GM12878 (cell line): ENCODE data around the gene SETD5. TPM values are rescaled to one million over a fixed set of nuclear protein-coding genes. Genes with fewer than 3 reads are reported as not detected.

Experiments used
- ATAC-seq: fragments of 200-7000 bp; cut with Tn5 transposase; 3 replicates; pipeline ENCODE4 v1.9.1; 2020; ENCODE audit warnings: mild to moderate bottlenecking, moderate library complexity
- BruUV-seq: library from RNA; stranded (reverse); fragments of 400-500 nt; replicated peaks from 2 replicates; lab custom pipeline; 2021; lab: Mats Ljungman, UMichigan
- CTCF ChIA-PET: fragments of 300-600 bp; sonication (Branson Sonifier 250); formaldehyde crosslinking; extraction: SDS; loops from one replicate; lab custom pipeline; 2021; ENCODE audit warnings: inconsistent platforms; lab: Yijun Ruan, JAX
- POLR2A ChIA-PET: fragments of 350-600 bp; formaldehyde crosslinking; extraction: SDS; loops from one replicate; lab custom pipeline; 2021; ENCODE audit warnings: inconsistent platforms; lab: Charles Lee
- RAD21 ChIA-PET: fragments of 300-600 bp; sonication (Branson Sonifier 250); formaldehyde crosslinking; loops from one replicate; lab custom pipeline; 2023; ENCODE audit warnings: antibody characterized with exemption; ENCODE audit not compliant: unreplicated experiment; lab: Charles Lee
- SMC1A ChIA-PET: fragments of 300-600 bp; sonication (Branson Sonifier 250); formaldehyde crosslinking; loops from one replicate; lab custom pipeline; 2023; ENCODE audit not compliant: unreplicated experiment, uncharacterized antibody; lab: Charles Lee
- DNase-seq: peaks from one replicate; pipeline ENCODE4 v3.0.0-alpha.2; 2011; ENCODE audit warnings: low read depth, low spot score
- FAIRE-seq: peaks from 3 replicates; lab custom pipeline; 2011; peaks lifted over from hg19 to GRCh38; lab: Jason Lieb, UNC
- H2AFZ ChIP-seq: 2 replicates; pipeline ENCODE4 v1.6.0; 2011; ENCODE audit warnings: low read depth, low read length, control low read depth; ENCODE audit not compliant: control insufficient read depth
- H3K27ac ChIP-seq: 2 replicates; pipeline ENCODE4 v1.5.1; 2011; ENCODE audit warnings: control low read depth; ENCODE audit not compliant: control insufficient read depth, insufficient read depth
- H3K27me3 ChIP-seq, 2 experiments: replicated peaks in 1 of 2; 2 replicates each; pipeline versions ENCODE4 v1.6.0 to v1.6.1; 2011; ENCODE audit warnings: low read length in 1 of 2; ENCODE audit not compliant: control insufficient read depth in 2 of 2, insufficient read depth in 2 of 2
- H3K36me3 ChIP-seq, 2 experiments: 2 replicates each; pipeline ENCODE4 v1.5.1; 2011; ENCODE audit warnings: low read length in 1 of 2; ENCODE audit not compliant: control insufficient read depth in 2 of 2, insufficient read depth in 2 of 2
- H3K4me1 ChIP-seq: 2 replicates; pipeline ENCODE4 v1.6.1; 2011; ENCODE audit warnings: mild to moderate bottlenecking, low read length, moderate library complexity, mixed read lengths; ENCODE audit not compliant: control insufficient read depth, insufficient read depth
- H3K4me2 ChIP-seq: 2 replicates; pipeline ENCODE4 v1.6.0; 2011; ENCODE audit warnings: control low read depth; ENCODE audit not compliant: control insufficient read depth, insufficient read depth
- H3K4me3 ChIP-seq: fragments of 200-600 bp; sonication (generic); 2 replicates; pipeline ENCODE4 v1.5.1; 2016
- H3K79me2 ChIP-seq: 2 replicates; pipeline ENCODE4 v1.6.0; 2011; ENCODE audit warnings: low read length; ENCODE audit not compliant: control insufficient read depth, insufficient read depth
- H3K9ac ChIP-seq: 2 replicates; pipeline ENCODE4 v1.8.0; 2011; ENCODE audit warnings: low read length, control low read depth, mixed read lengths; ENCODE audit not compliant: control insufficient read depth, insufficient read depth
- H3K9me3 ChIP-seq: replicated peaks from 3 replicates; pipeline ENCODE4 v1.5.1; 2011; ENCODE audit warnings: mild to moderate bottlenecking, low read length; ENCODE audit not compliant: control insufficient read depth, insufficient read depth
- H4K20me1 ChIP-seq: 2 replicates; pipeline ENCODE4 v1.6.0; 2011; ENCODE audit not compliant: control insufficient read depth, insufficient read depth
- IRF5 ChIP-seq: fragments of 450-650 bp; IDR thresholded peaks from 2 replicates; pipeline ENCODE4 v1.6.1; 2017; ENCODE audit warnings: borderline replicate concordance
- NR2C1 ChIP-seq: fragments of 450-650 bp; IDR thresholded peaks from 2 replicates; pipeline ENCODE4 v1.6.1; 2017; ENCODE audit warnings: antibody characterized with exemption, mild to moderate bottlenecking, moderate library complexity
- NRF1 ChIP-seq: conservative IDR thresholded peaks from 2 replicates; pipeline ENCODE4 v1.6.1; 2011; ENCODE audit warnings: mild to moderate bottlenecking, low read depth, low read length, improper control_type of control experiment
- POLR2A ChIP-seq: IDR thresholded peaks from 2 replicates; pipeline ENCODE4 v1.6.1; 2011; ENCODE audit warnings: low read depth, mild to moderate bottlenecking, low read length
- POU2F2 ChIP-seq: IDR thresholded peaks from 3 replicates; pipeline ENCODE4 v1.6.1; 2011; ENCODE audit warnings: low read depth, mild to moderate bottlenecking, low read length, borderline replicate concordance
- SRF ChIP-seq, 2 experiments: IDR thresholded peaks; 2 replicates each; pipeline ENCODE4 v1.6.1; 2011; ENCODE audit warnings: low read depth in 2 of 2, low read length in 2 of 2, mild to moderate bottlenecking in 1 of 2, moderate library complexity in 1 of 2
- WGBS: methylation state at CpG from one replicate; pipeline ENCODE4 v1.1.6; 2016; ENCODE audit warnings: low lambda C conversion rate; ENCODE audit not compliant: insufficient replicate concordance, insufficient coverage; ENCODE audit errors: missing lambda C conversion rate; 5-methylcytosine and 5-hydroxymethylcytosine counted together
- in situ Hi-C: fragments of 300-500 bp; cut with MboI; formaldehyde crosslinking; loops from 9 replicates; pipeline ENCODE4 v1.14.3; 2018; ENCODE audit warnings: mixed read lengths
- intact Hi-C: fragments of 100-400 bp; cut with micrococcal nuclease; formaldehyde crosslinking; loops from one replicate; pipeline ENCODE4 v1.14.2; 2022; ENCODE audit not compliant: unreplicated experiment
- polyA plus RNA-seq, 11 experiments: library from polyadenylated mRNA; depleted of rRNA in 4 of 11; unstranded in 6 of 11; stranded (reverse) in 5 of 11; fragments of >200 nt; fragmentation: Nextera tagmentation in 4 of 11; fragmentation: Illumina TruSeq in 1 of 11; extraction: Ambion mirVana in 4 of 11; extraction: Trizol in 1 of 11; gene quantifications; 1 replicate in 1 of 11; 2 replicates in 10 of 11; pipeline versions ENCODE4 v1.2.1 to v1.2.3, GENCODE V29; 2011 to 2016; ENCODE audit warnings: inconsistent platforms in 2 of 11, missing spikeins in 2 of 11, low read depth in 1 of 11
- total RNA-seq, 4 experiments: library from RNA; depleted of rRNA in 3 of 4; stranded (reverse); fragments of >200 nt in 3 of 4; fragmentation: Illumina TruSeq in 1 of 4; extraction: Trizol in 1 of 4; gene quantifications; 2 replicates each; pipeline versions ENCODE4 v1.2.1 to v1.2.3, GENCODE V29; 2013 to 2021

The SETD5 gene
- total and polyA plus RNA-seq, 10 of the 15 experiments (the other 5 are each of a cell fraction or from before 2014, with no cell fraction given) = 8.2 to 94.0 (median 55.4) TPM

- Histone ChIP-seq H3K9ac (no peak overlapping the region), H3K4me3 (no peak overlapping the region), H3K4me1 (no peaks in the 10 kb centered on the region), H3K79me2 (peaks cover 26% of the 10 kb centered on the region), H4K20me1 (no peaks in the 10 kb centered on the region; the same call in 1 of the 2 replicates), H3K9me3 (no peaks in the 10 kb centered on the region), H3K36me3 (peaks cover 5 to 50% of the 10 kb centered on the region in 2 experiments), H3K27me3 (no peaks in the 10 kb centered on the region), H3K27ac (no peak overlapping the region), H3K4me2 (no peak overlapping the region), H2AFZ (no peak overlapping the region)
- in situ Hi-C loops = no loop called here
- RAD21 ChIA-PET = interaction anchor here (1.0 kb wide), 1 partner anchor 9 kb away, joined by 3 read pairs; no protein-coding TSS in a partner anchor
- POLR2A ChIA-PET = interaction anchor here (0.7 to 1.2 kb wide), 2 partner anchors 9 to 24 kb away, joined by 3 to 5 read pairs; no protein-coding TSS in a partner anchor
- intact Hi-C loops = no loop called here
- CTCF ChIA-PET = no interaction called here
- no peak for ATAC-seq
- TF ChIP-seq NR2C1 (no peak), POLR2A (0 out of 2 replicates have a peak, but pooled peaks have one; percentile 16), SRF (IDR thresholded peaks at IDR 0.05; ENCODE audit: low read depth in 2 of 2, low read length in 2 of 2) (no peak), POU2F2 (no peak), NRF1 (no peak), IRF5 (no peak)
- BruUV-seq = no TSS peak
- WGBS = 36% methylated on average over 1 of the region's 1 CpG
- SMC1A ChIA-PET = interaction anchor here (0.8 to 1.2 kb wide), 2 partner anchors 8 to 25 kb away, joined by 3 read pairs; no protein-coding TSS in a partner anchor
- no peak for FAIRE-seq
- no peak for DNase-seq
Measured at GRCh38 chr3:9386501-9387321, 10.7 kb upstream of the SETD5 start.
